Measurements from ENCODE around the gene DDX1.

Gene DDX1

GRCh38 chr2:15626967-15627366, 35.3 kb downstream of the DDX1 start:
- DNase-seq: no peak

DNA sequence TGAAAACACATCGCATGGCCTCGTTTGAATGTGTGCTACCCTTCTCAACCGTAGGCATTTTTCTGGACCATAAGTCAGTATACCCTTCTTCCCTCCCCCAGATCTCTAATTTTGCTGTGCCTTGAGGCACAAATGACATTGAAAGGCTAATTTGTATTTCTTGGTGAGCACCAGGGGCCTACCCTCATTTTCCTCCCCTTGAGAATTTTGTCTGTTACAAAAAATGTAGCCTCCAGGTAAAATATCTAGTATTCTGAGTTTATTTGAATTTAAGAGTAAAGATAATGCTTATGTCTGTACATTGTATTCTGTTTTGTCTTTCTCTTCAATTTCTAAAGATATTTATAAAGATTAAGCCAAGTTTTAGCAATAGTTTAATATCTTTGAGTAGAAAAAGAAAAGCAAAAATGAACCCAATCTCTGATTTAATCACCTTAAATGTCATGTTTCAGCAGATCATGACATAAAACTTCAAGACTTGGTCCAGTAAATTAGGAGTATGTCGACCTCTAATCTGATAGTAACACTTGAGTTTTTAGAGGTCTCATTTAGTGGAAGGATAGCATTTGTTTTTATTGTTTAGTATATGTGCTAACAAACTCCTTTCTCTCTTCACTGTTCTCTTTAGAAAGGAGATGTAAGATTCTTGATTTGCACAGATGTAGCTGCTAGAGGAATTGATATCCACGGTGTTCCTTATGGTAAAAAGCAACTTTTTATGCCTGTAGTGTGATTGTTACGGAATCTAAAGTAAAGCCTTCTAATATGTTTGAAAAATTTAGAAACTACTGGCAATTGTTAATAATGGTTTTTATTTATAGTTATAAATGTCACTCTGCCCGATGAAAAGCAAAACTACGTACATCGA, 36.4 kb downstream of the DDX1 start:
- no peak for DNase-seq

DNA sequence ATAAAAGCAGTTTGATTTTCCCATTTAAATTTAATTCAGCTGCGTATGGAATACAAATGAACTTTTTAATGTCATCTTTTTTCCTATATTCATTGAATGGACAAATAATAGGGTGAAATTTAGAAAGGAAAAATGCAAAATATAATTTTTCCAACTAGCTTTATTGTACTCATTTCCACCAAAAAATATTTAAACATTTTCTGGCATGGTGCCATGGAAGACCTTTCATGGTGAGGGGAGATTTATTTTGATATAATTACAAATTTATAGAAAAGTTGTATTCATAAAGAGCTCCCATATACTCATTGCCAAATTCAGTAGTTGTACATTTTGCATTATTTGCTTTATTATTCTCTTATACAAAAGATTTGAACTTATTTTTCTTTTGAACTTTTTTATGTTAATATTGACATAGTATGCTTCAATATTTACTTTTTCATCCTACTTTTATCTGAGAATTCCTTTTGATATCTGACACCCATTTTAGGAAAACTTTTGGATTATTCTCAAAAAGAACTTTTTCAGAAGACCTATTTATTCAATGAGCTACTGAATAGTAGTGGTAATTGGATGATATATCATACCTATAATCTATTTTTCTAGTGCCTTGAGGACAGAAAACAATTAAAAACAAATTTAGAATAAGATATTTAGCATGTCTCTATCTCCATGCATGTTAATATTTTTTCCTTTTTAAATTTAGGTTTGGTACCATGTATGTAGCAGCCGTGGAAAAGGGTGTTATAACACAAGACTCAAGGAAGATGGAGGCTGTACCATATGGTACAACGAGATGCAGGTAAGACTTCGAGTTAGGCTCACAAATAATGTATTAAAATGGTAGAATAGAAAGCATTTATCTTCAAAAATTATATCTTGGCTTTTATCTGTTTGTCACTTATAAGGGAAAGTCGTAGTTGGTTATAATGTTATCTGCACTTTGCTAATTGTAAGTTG, 37.5 kb downstream of the DDX1 start:
- no peak for DNase-seq

DNA sequence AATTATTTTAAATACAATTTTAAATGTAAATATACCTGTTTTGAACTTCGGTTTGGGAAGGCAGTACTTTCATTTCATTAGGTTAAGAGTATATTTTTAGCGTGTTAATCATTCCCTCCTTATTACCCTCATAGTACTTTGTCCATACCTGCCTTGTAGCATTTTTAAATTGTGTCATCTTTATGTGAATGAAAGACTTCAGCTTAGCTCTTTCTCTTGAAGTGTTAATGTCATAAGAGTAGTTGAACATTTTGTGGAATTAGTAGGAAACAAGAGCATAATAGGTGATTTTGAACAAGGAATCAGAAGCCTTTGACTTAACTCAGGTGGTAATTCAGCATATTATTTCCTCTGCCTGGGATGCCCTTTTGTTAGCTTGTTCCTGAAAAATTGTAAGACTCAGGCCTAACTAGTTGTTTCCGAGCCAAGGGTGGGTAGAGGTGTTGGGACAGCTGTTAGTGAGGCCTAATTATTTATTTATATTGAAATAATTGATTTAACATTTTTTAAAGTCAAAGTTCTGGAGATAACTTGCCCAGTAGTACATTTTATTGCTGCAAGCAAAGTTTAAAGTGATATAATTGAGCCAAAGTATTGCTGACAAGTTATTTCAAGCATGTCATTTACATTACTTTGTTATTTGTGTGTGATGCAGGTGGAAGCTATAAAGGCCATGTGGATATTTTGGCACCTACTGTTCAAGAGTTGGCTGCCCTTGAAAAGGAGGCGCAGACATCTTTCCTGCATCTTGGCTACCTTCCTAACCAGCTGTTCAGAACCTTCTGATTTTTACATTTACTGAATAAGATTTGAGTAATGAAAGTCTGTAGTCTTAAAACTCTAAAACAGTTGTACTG, 38.7 kb downstream of the DDX1 start:
- DNase-seq: peak in 1 of 58 donors; percentile 5

GRCh38 chr2:15630978-15631719, 39.5 kb downstream of the DDX1 start:
- DNase-seq: no peak

GRCh38 chr2:15631883-15632282, 40.2 kb downstream of the DDX1 start:
- no peak for DNase-seq

- no peak for DNase-seq
Observed at GRCh38 chr2:15633043-15633970, 41.6 kb downstream of the DDX1 start.

DNA sequence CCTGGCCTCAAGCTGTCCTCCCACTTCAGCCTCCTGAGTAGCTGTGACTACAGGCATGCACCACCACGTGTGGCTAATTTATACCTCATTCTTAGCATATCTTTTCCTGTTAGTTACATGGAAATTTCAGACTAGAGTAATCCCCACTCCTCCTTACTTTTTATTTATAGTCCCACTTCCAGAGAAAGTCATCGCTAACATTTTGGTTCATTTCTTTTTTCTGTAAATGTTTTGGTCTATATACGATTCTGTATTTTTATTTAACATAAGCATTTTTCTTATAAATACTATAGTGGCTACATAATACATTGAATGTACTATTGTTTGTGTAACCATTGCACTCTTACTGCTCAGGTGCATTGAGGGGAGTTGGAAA, 42.3 kb downstream of the DDX1 start:
- DNase-seq: no peak

- DNase-seq: no peak
Observed at GRCh38 chr2:15634846-15635490, 43.3 kb downstream of the DDX1 start.

DNA sequence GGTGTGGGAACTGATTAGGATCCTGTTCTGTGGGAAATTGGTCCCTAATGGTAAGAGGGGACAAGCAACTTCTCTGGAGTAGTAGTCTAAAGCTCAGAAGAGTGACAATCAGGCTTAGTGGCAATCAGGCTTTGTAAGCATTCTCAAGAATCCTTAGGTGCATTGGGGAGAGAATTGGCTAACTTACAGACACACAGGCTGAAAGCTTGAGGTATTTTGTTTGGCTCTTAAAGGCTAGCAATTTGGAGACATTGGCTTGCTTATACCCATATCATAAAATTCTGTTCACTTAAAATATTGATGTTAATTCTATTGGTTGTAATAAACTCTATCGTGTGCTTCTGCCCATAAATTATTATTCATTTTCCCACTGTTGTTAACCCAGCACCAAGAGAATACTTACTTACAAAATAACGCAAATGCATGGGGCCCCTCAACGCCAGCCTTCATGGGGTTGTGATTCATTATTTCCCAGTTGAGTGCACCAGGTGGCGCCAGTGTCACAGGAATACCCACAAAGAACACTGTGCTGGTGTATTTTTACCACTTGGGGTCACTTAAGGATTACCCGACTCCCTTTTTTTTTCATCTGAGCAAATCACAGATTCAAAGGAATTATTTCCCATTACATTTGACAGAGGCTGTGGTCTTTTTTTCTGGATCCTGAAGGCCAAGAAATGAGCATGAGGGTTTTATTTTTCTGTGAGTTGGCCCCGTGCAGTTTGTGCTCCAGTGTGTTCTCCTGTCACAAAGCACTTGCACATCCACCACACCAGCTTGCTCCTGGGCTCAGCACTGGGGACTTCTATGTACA, 45.5 kb downstream of the DDX1 start:
- peak in 53 of 58 donors; percentile 16 to 81 (median 53) for DNase-seq

DNA sequence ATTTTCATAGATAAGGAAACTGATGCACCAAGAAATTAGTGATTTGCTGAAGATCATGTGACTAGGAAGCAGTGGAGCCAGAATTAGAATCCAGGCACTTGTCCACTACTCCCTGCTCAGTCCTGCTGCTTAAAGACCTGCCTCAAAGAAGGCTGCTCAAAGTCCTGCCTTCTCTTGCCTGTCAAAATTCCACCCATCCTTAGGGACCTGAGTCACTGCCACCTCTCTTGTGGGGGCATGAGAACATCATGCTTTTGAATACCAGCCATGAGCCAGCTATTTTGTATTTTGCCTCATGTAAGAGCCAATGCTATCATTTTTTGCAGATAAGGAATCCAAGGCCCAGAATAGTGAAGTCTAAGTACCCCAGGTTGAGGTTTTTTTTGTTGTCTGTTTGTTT, 47.1 kb downstream of the DDX1 start:
- no peak for DNase-seq

GRCh38 chr2:15639323-15640251, 47.9 kb downstream of the DDX1 start:
- DNase-seq: no peak

- peak in 6 of 58 donors; percentile 12 to 52 (median 36) for DNase-seq
Observed at GRCh38 chr2:15640261-15640711, 48.6 kb downstream of the DDX1 start.

- DNase-seq: no peak
Observed at GRCh38 chr2:15640784-15641183, 49.1 kb downstream of the DDX1 start.

GRCh38 chr2:15641530-15641982, 49.9 kb downstream of the DDX1 start:
- no peak for DNase-seq

- DNase-seq: peak in 1 of 58 donors; percentile 12
Observed at GRCh38 chr2:15642011-15642814, 50.5 kb downstream of the DDX1 start.
